NAMALWA (cell line): ENCODE measurements around the gene EIF4E3.

Experiments
- DNase-seq: peaks from one replicate; pipeline ENCODE4 v3.0.0-alpha.2; 2015; ENCODE audit warnings: low spot score

The EIF4E3 gene

DNA sequence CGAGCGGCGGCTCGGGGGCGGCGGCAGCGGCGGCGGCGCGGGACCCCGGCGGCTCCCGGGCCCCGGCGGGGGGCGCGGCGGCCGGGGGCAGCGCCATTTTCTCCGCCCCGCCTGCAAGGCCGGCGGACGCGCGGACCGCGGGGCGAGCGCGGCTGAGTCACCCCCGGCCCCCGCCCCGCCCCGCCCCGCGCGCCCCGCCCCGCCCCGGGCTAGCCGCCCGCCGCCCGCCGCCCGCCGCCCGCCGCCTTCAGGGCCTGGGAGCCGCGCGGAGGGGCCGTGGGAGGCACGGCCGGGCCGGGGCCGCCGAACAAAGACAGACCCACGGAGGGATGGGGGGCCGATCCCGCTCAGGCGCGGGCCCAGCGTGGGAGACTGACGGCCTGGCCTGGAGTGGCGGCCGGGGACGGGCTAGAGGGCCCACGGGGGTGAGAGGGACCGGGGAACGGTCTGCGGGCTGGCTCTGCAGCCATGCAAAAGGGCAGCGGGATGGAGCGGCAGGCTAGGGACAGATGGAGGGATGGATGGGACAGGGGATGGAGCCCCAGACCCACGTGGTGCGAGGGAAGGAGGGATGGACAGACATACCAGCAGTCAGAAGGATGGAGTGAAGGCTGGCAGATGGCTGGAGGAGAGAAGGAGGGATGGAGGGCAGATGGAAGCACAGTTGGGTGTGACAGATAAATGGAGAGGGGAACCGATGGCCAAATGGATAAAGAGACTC is at the start of gene EIF4E3:
Gene EIF4E3, minus strand, starts transcription at position 132 of the 721 bp plus-strand sequence. Its CDS starts 35 bp downstream, at position 97.
- no peak for DNase-seq

DNA sequence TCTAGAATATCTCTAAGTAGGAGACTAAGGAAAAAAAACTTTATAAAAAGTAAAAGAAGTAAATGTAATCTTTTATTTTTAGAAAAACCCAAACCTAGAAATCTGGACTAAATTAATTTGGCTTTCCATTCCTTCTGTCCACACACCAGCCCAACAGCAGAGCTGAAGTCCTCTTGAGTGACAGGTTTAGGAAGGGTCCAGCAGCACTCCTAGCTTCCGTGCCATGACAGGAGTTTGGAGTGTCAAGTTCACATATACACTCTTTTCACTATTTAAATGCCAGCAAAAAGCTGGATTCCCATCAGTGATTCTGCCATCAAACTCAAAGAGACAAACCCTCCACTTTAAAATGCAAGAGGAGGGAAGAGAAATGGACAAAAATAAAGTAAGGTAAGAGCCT is 46.7 kb upstream of the EIF4E3 start:
- DNase-seq = no peak

DNA sequence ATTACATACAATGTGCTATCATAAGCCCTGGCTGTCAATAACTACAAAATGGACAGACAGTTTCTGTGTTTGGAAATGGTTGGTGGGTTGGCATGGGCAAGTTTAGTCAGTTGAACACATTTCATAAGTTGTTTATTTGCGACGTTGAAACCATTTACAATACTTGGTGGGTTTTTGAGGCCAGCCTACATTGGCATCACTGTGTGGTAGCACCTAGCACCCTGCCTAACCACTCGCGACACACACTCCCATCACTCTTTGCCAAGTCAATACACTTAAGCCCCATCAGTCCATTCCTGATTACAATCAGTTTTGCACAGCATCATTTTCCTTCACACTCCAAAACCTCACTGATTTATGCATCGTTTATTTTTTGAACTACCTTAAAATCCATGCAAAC is 45.9 kb upstream of the EIF4E3 start:
- DNase-seq = no peak

GRCh38 chr3:71763426-71763825 is 38.2 kb upstream of the EIF4E3 start:
- peak; percentile 26 for DNase-seq

GRCh38 chr3:71760140-71760539 is 34.9 kb upstream of the EIF4E3 start:
- DNase-seq = no peak

- no peak for DNase-seq
Measured at GRCh38 chr3:71759401-71759800, 34.2 kb upstream of the EIF4E3 start.

DNA sequence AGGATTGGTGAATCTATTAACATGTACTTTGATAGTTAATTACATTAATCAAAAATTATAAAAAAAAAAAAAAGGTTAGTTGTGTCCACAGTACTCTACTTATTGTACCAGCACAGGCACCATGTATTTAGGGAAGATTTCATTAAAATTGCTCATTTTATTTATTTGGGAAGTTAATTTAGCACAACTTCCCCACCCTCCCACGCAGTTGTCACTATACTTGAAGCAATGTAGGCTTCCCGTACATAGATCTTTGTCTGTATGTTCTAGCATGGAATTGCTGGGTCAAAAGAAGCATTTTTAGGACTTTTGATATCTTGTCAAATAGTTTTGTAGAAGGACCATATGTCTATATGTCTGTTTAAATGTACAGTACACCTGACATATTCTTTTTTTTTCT is 32.9 kb upstream of the EIF4E3 start:
- no peak for DNase-seq

- DNase-seq = no peak
Measured at GRCh38 chr3:71754610-71755253, 29.5 kb upstream of the EIF4E3 start.

DNA sequence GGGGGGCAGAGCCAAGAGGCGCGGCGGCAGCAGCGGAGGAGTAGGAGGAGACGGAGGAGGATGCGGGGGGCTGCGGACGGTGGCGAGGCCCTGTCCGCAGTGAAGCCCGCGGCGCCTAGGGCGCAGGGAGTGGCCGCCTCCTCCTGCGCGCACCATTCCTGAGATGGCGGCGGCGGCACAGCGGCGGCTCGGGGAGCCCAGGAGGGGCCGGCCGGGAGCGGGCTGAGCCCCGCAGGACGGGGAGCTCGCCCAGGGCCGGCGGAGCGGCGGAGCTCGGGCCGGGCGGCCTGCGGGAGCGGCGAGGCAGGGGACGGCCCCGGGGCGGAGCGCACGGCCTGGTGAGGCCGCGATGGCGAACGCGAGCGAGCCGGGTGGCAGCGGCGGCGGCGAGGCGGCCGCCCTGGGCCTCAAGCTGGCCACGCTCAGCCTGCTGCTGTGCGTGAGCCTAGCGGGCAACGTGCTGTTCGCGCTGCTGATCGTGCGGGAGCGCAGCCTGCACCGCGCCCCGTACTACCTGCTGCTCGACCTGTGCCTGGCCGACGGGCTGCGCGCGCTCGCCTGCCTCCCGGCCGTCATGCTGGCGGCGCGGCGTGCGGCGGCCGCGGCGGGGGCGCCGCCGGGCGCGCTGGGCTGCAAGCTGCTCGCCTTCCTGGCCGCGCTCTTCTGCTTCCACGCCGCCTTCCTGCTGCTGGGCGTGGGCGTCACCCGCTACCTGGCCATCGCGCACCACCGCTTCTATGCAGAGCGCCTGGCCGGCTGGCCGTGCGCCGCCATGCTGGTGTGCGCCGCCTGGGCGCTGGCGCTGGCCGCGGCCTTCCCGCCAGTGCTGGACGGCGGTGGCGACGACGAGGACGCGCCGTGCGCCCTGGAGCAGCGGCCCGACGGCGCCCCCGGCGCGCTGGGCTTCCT is 28.8 kb upstream of the EIF4E3 start, which contains the start of gene GPR27:
Gene GPR27, plus strand, starts transcription at position 155 of the 909 bp plus-strand sequence. Its CDS starts 195 bp downstream, at position 350.
- no peak for DNase-seq

DNA sequence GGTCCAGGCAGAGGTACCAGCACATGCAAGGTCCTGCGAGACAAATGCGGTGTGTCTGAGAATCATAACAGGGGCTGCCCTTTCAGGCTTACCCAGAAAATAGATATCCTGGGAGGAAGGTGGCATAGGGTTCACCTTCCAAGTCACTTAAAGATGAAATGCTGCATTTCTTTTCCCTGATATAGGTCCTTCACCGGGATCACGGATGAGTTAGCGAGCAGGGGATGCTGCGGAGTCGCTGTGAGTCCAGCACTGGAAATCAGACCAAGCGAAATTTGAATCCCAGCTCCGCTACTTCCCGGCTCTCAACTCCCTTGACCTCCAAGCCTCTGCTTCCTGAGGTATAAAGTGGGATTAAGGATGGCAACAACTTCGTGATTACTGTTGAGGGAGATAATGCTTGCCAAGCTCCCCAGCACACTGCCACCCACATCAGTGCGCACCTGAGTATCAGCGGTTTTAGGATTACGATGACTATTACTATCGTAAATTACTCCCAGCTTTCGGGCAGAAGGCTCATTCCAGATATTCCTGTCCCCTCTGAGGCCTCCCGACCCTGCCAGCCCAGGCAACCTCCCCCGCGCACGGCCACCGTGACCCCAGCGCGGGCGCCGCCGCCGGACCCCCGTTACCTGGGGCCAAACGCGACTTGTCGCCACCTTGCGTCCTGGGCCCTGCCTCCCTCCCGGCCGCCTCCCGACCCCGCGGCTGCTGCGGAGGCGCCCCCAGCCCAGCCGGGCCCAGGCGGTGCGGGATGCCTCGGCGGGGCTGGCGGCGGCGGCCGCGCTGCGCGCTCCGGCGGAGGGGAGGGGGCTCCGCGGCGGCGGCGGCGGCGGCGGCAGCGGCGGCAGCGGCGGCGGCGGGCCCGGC is 27.9 kb upstream of the EIF4E3 start:
- DNase-seq = no peak

GRCh38 chr3:71751602-71752001 is 26.4 kb upstream of the EIF4E3 start:
- no peak for DNase-seq

DNA sequence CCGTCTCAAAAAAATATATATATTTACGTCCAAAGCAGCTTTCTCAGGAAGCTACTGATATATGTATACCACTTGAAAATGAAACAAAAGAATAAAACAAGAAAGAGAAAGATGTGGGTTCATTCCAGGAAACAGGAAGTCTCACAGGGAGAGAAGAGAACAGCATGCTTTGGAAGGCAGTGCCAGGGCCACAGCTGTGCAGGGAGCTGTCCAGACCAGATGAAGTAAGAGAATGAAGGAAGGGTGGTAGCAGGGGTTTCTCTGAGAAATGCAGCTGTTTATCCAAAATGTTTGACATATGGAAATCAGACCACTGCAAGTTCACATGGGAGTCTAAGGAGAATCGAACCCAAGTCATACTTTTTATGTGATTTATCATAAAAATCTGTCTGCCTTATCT is 19.5 kb upstream of the EIF4E3 start:
- DNase-seq = no peak

GRCh38 chr3:71742621-71743020 is 17.4 kb upstream of the EIF4E3 start:
- no peak for DNase-seq

- DNase-seq = no peak
Measured at GRCh38 chr3:71734881-71735280, 9.7 kb upstream of the EIF4E3 start.

DNA sequence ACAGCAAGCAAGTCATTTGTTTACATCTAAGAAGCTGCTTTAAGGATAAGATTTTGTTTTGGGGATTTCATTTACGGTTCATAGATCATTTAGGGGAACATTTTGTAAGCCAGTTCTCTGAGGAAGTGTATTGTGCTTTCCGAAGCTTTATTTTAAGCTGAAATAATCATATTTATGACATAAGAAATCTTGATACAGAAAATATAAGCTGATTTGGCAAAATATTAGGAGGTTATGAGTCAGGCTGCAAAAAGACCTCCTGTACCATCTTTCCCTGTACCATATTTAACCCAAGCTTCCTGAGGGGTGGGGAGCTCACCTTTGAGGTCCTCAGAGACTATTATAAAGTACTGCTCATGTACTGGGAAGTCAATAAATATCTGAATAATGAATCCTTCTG is 8.1 kb upstream of the EIF4E3 start:
- no peak for DNase-seq

DNA sequence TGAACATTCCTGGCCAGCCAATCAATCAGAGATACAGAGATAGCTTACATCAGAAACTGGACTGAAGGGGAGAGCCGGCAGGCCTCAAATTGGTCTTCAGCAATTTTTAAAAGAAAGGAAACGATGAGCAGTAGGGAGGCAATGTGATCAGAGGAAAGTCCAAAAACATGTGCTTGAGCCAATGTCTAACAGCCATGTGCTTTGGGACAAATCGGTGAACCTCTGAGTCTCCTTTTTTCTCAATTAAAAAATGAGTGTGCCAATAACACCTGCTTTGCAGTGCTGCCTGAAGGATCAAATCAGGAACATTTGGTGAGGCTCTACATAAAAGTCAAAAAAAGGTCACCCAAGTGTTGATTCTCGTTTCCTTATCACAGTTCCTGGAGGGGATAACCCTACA is 7.4 kb upstream of the EIF4E3 start:
- no peak for DNase-seq

DNA sequence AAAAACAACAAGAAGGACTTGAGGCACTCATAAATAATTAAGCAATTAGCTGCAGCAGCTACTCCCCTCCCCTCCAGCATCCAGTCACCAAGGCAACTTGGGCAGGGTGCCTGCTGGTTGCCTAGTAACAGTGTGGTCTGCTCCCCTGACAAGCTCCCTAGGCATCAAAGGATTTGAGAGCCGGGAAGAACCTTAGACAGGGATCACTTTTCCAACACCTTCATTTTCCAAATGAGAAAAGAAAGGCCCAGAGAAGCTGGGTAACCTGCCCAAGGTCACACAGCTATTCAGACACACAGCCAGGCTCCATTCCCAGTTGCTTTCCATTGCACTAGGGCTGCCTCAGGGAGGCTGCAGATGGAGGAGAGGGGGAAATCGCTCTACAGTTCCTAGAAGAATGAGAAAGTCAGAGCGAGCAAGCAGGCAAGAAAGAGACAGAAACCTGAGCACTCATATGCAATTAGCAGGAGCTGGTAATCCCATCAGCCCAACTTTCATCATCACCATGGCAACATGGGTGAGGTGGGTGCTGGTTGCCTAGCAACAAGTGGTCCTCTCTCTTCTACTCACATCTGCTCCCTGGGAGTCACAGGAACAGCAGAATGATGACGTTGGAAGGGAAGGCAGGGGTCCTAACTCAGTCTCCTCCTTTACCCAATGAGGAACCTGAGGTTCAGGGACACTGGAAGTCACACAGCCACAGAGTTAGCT is 3.6 kb upstream of the EIF4E3 start:
- DNase-seq = peak; percentile 15

DNA sequence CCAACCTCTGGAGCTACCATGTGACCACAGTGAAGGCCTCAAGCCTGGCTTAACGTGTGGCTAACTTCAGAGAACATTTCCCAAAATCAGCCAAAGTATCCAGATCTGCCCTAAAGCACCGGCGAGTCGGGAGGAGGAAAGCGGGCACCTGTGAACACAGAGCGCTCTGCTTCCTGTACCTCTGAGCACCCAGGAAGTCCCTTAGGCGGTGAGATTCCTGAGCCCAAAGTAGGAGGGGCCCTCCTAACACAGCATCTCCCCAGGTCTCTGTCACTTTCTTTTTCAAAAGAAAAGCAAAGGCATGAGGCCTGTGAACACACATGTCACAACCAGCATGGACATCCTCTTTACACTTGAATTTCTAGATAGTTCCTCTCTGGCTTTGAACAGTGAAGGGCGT is 944 bp upstream of the EIF4E3 start:
- DNase-seq = no peak

DNA sequence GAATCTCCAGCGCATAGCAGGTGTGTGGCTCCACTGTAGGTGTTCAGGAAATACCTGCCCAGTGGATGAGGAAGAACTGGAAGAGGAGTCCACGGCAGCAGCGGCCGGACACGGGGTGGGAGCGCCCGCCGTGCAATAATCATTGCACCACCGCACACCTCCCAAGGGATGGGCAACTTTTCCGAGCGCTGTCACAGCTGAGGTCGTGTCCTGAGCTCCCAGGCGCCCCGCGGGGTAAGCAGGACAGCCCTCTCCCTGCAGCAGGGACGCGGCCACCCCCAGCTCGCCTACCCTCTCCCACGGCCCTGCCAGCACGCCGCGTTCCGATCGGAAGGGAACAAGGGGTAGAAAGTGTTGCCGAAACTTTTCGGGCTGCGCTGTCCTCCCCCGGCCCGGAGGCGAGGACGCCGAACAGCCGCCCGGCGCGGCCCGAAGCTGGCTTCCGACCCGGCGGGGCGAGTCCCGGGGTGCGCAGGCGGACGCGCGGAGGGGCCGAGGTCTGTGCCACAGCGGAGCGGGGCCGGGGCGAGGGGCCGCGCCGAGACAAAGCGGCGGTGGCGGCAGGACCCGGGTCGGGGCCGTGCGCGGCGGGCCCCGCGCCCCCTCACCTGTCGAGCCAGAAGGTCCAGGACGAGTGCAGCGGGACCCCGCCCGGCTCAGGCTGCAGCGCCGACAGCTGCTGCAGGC is 475 bp downstream of the EIF4E3 start:
- DNase-seq = no peak

- DNase-seq = no peak
Measured at GRCh38 chr3:71724171-71724453, 1.1 kb downstream of the EIF4E3 start.
